SK-N-SH (cell line): ENCODE data around the gene METTL1. TPM values are rescaled to one million over a fixed set of nuclear protein-coding genes. Genes with fewer than 3 reads are reported as not detected.

Source experiments
- CTCF ChIA-PET: fragments of 300-600, 350-600 bp; formaldehyde crosslinking; extraction: SDS; loops from one replicate; lab custom pipeline; 2021; lab: Yijun Ruan, JAX
- POLR2A ChIA-PET: fragments of 350-600 bp; sonication (Branson Sonifier 250); formaldehyde crosslinking; extraction: SDS; loops from one replicate; lab custom pipeline; 2020; ENCODE audit warnings: antibody characterized with exemption, inconsistent platforms; lab: Yijun Ruan, JAX
- DNase-seq: peaks from one replicate; pipeline ENCODE4 v3.0.0; 2012
- H2AFZ ChIP-seq: fragments of 200-600 bp; sonication (generic); 2 replicates; pipeline ENCODE4 v1.8.1; 2016; ENCODE audit warnings: antibody characterized with exemption, mild to moderate bottlenecking, low read depth
- H3F3A ChIP-seq: fragments of 200-600 bp; sonication (generic); replicated peaks from 2 replicates; pipeline ENCODE3; 2016; ENCODE audit warnings: antibody characterized with exemption, mild to moderate bottlenecking; ENCODE audit not compliant: insufficient read depth
- H3K27ac ChIP-seq, 2 experiments: fragments of 200-500 bp in 1 of 2; fragments of 200-600 bp in 1 of 2; sonication (Bioruptor generic) in 1 of 2; sonication (generic), shearing (Covaris generic) in 1 of 2; 2 replicates each; pipeline versions ENCODE4 v1.5.1 to v1.6.1; 2014 to 2016; ENCODE audit warnings: low read depth in 2 of 2, inconsistent platforms in 1 of 2, low read length in 1 of 2, mild to moderate bottlenecking in 1 of 2, mixed read lengths in 1 of 2
- H3K27me3 ChIP-seq: fragments of 200-600 bp; sonication (generic), shearing (Covaris generic); 2 replicates; pipeline ENCODE4 v1.6.1; 2016; ENCODE audit warnings: mixed run types; ENCODE audit not compliant: insufficient read depth
- H3K36me3 ChIP-seq, 2 experiments: fragments of 200-500 bp in 1 of 2; fragments of 200-600 bp in 1 of 2; sonication (Bioruptor generic) in 1 of 2; sonication (generic) in 1 of 2; replicated peaks in 1 of 2; 2 replicates each; pipeline versions ENCODE3 to v1.5.1; 2014 to 2016; ENCODE audit warnings: low read length in 1 of 2, mild to moderate bottlenecking in 1 of 2; ENCODE audit not compliant: insufficient read depth in 2 of 2, control insufficient read depth in 1 of 2
- H3K4me1 ChIP-seq, 2 experiments: fragments of 200-500 bp in 1 of 2; fragments of 200-600 bp in 1 of 2; sonication (Bioruptor generic) in 1 of 2; sonication (generic), shearing (Covaris generic) in 1 of 2; 2 replicates each; pipeline versions ENCODE4 v1.5.1 to v1.6.1; 2014 to 2016; ENCODE audit warnings: low read depth in 1 of 2, low read length in 1 of 2, mixed run types in 1 of 2; ENCODE audit not compliant: insufficient read depth in 2 of 2, control insufficient read depth in 1 of 2
- H3K4me2 ChIP-seq: fragments of 200-600 bp; sonication (generic), shearing (Covaris generic); 2 replicates; pipeline ENCODE4 v1.6.1; 2017; ENCODE audit warnings: mixed run types
- H3K4me3 ChIP-seq, 2 experiments: fragments of 200-500 bp in 1 of 2; fragments of 200-600 bp in 1 of 2; sonication (Bioruptor generic) in 1 of 2; sonication (generic), shearing (Covaris generic) in 1 of 2; 2 replicates each; pipeline versions ENCODE4 v1.5.1 to v1.8.1; 2014 to 2016; ENCODE audit warnings: low read depth in 2 of 2, inconsistent platforms in 1 of 2, low read length in 1 of 2, mild to moderate bottlenecking in 1 of 2, mixed read lengths in 1 of 2, moderate library complexity in 1 of 2
- H3K79me2 ChIP-seq: fragments of 200-600 bp; sonication (generic); 2 replicates; pipeline ENCODE4 v1.8.1; 2017; ENCODE audit warnings: mild to moderate bottlenecking; ENCODE audit not compliant: insufficient read depth
- H3K9ac ChIP-seq: fragments of 200-600 bp; sonication (generic); 2 replicates; pipeline ENCODE4 v1.6.1; 2017; ENCODE audit warnings: mixed run types
- H3K9me2 ChIP-seq: fragments of 200-600 bp; sonication (generic); 2 replicates; pipeline ENCODE4 v1.6.1; 2017; ENCODE audit warnings: mixed run types
- H3K9me3 ChIP-seq: fragments of 200-600 bp; sonication (generic); 2 replicates; pipeline ENCODE4 v1.6.1; 2017; ENCODE audit warnings: mixed run types, mild to moderate bottlenecking, moderate library complexity
- H4K20me1 ChIP-seq: fragments of 200-600 bp; sonication (generic); 2 replicates; pipeline ENCODE4 v1.6.1; 2017; ENCODE audit warnings: mild to moderate bottlenecking, mixed run types; ENCODE audit not compliant: insufficient read depth
- ELF1 ChIP-seq: IDR thresholded peaks from 2 replicates; pipeline ENCODE4 v1.4.0; 2012
- EZH2phosphoT487 ChIP-seq: fragments of 200-600 bp; sonication (generic); IDR thresholded peaks from 2 replicates; pipeline ENCODE4 v1.6.1; 2017; ENCODE audit warnings: low read depth, mixed run types, mild to moderate bottlenecking, antibody characterized with exemption, moderate library complexity, borderline replicate concordance
- FOSL2 ChIP-seq: IDR thresholded peaks from 2 replicates; pipeline ENCODE4 v1.4.0; 2012; ENCODE audit warnings: low read depth, mild to moderate bottlenecking, moderate library complexity, borderline replicate concordance
- FOXJ3 ChIP-seq: sonication (generic); formaldehyde crosslinking; IDR thresholded peaks from 2 replicates; pipeline ENCODE4 v1.5.1; 2020; ENCODE audit warnings: mild to moderate bottlenecking, missing genetic modification reagents
- GABPA ChIP-seq: IDR thresholded peaks from 2 replicates; pipeline ENCODE4 v1.4.0; 2012; ENCODE audit warnings: low read depth, mild to moderate bottlenecking
- GATA2 ChIP-seq: sonication (generic); formaldehyde crosslinking; IDR thresholded peaks from 2 replicates; pipeline ENCODE4 v1.5.0; 2020; ENCODE audit warnings: mild to moderate bottlenecking, missing genetic modification reagents
- JUND ChIP-seq: IDR thresholded peaks from 2 replicates; pipeline ENCODE4 v1.4.0; 2012
- MAX ChIP-seq: IDR thresholded peaks from 2 replicates; pipeline ENCODE4 v1.4.0; 2012; ENCODE audit warnings: low read depth
- MEF2A ChIP-seq: IDR thresholded peaks from 2 replicates; pipeline ENCODE4 v1.4.0; 2012; ENCODE audit warnings: low read depth, borderline replicate concordance
- MXI1 ChIP-seq: IDR thresholded peaks from 2 replicates; pipeline ENCODE4 v1.6.1; 2012; ENCODE audit warnings: mild to moderate bottlenecking, low read depth, low read length, improper control_type of control experiment
- NRF1 ChIP-seq: IDR thresholded peaks from 2 replicates; pipeline ENCODE4 v1.6.1; 2012; ENCODE audit warnings: low read depth, mild to moderate bottlenecking, low read length
- PBX3 ChIP-seq: IDR thresholded peaks from 2 replicates; pipeline ENCODE4; 2012
- RCOR1 ChIP-seq: fragments of 150-350 bp; IDR thresholded peaks from 2 replicates; pipeline ENCODE4 v1.6.1; 2017; ENCODE audit warnings: antibody characterized with exemption, low read length
- SIN3A ChIP-seq: IDR thresholded peaks from 2 replicates; pipeline ENCODE4 v1.6.1; 2012; ENCODE audit warnings: low read depth, mild to moderate bottlenecking, low read length, moderate library complexity, borderline replicate concordance
- SMC3 ChIP-seq: IDR thresholded peaks from 2 replicates; pipeline ENCODE4 v1.6.1; 2012; ENCODE audit warnings: low read depth, low read length, improper control_type of control experiment
- TEAD4 ChIP-seq: IDR thresholded peaks from 2 replicates; pipeline ENCODE4 v1.4.0; 2012; ENCODE audit warnings: mild to moderate bottlenecking, borderline replicate concordance; ENCODE audit not compliant: insufficient read depth
- USF2 ChIP-seq: fragments of 150-350 bp; IDR thresholded peaks from 2 replicates; pipeline ENCODE4 v1.6.1; 2017; ENCODE audit warnings: antibody characterized with exemption, low read length, low read depth, borderline replicate concordance
- YY1 ChIP-seq: IDR thresholded peaks from 2 replicates; pipeline ENCODE4 v1.4.0; 2012; ENCODE audit warnings: low read depth, mild to moderate bottlenecking
- ZBTB33 ChIP-seq: IDR thresholded peaks from 2 replicates; pipeline ENCODE4 v1.4.0; 2012; ENCODE audit warnings: low read depth, borderline replicate concordance
- WGBS: methylation state at CpG from one replicate; pipeline ENCODE4 v1.1.6; 2017; ENCODE audit warnings: low lambda C conversion rate; 5-methylcytosine and 5-hydroxymethylcytosine counted together
- polyA plus RNA-seq, 3 experiments: library from polyadenylated mRNA; depleted of rRNA; stranded (reverse); fragments of >200 nt; gene quantifications; 2 replicates each; pipeline ENCODE4 v1.2.3, GENCODE V29; 2012
- TF ChIP-seq, protein P1 (sequence below): IDR thresholded peaks from 2 replicates; pipeline ENCODE4 v1.4.0; 2012; ENCODE audit warnings: low read depth, borderline replicate concordance

Gene METTL1
- polyA plus RNA-seq, 1 of the 3 experiments (the other 2 are of a cell fraction), result 28.0 TPM

DNA sequence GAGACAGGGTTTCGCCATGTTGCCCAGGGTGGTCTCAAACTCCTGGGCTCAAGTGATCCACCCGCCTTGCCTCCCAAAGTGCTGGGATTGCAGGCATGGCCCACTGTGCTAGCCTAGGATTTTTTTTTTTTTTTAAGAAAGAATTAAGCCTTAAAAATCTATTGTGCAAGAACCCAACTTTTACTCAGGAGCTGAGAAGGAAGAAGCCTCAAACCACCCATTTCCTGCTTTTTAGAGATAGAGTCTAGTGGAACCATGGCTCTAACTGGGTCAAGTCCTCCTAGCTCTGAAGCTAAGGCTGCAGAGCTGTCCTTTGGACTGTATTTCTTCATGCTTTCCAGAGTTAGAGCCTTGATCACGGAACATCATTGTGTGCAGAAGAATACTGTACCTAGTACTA, 9.3 kb upstream of the METTL1 start:
- H3F3A ChIP-seq, result peaks cover 18% of the 10 kb centered on the region
- H3K4me3 ChIP-seq, result no peak overlapping the region
- H4K20me1 ChIP-seq, result no peaks in the 10 kb centered on the region
- peaks cover 0 to 5% of the 10 kb centered on the region in 2 experiments; a peak in 1 of 4 replicates for H3K4me1 ChIP-seq
- no peak overlapping the region for H3K9ac ChIP-seq
- H3K9me2 ChIP-seq, result no peaks in the 10 kb centered on the region
- no peaks in the 10 kb centered on the region for H3K9me3 ChIP-seq
- ChIA-PET POLR2A (interaction anchor here (1.2 kb wide), 1 partner anchor 9 kb away, joined by 4 read pairs; the partner anchor contains the start of genes EEF1AKMT3 and METTL1), CTCF (interaction anchor here (0.9 to 1.3 kb wide), 4 partner anchors 9 to 34 kb away, joined by 3 to 5 read pairs (median 4); partner anchors contain the start of genes EEF1AKMT3 and METTL1)
- TF ChIP-seq FOSL2 (no peak), EZH2phosphoT487 (no peak), ELF1 (no peak), YY1 (no peak), MEF2A (no peak), TEAD4 (no peak), PBX3 (no peak), GABPA (no peak), JUND (no peak), RCOR1 (no peak), NRF1 (no peak), GATA2 (no peak)
- peaks cover 28% of the 10 kb centered on the region for H3K79me2 ChIP-seq
- no peak overlapping the region for H3K4me2 ChIP-seq
- WGBS, result 89% methylated on average over 3 of the region's 3 CpGs
- H2AFZ ChIP-seq, result no peak overlapping the region
- no peak overlapping the region for H3K27ac ChIP-seq
- peaks cover 12 to 21% of the 10 kb centered on the region in 2 experiments for H3K36me3 ChIP-seq
- H3K27me3 ChIP-seq, result no peaks in the 10 kb centered on the region
- no peak for DNase-seq

DNA sequence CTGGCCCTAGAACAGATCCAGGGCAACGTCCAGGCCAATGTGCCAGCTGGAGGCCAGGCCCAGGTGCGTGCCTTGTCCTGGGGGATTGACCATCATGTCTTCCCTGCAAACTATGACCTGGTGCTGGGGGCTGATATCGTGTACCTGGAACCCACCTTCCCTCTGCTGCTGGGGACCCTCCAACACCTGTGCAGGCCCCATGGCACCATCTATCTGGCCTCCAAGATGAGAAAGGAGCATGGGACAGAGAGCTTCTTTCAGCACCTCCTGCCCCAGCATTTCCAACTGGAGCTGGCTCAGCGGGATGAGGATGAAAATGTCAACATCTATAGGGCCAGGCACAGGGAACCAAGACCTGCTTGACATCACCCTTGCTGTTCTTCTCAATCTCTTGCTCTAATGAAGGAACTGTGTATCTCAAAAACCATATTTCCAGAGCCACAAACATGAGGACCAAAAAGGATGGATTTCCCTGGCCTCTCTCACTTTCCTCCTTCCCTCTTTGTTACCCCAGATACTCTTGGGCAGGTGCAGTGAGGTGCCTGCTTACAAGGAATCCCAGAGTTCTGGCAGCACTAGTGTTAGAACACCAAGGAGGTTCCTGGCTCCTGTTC, 8.5 kb upstream of the METTL1 start:
- no peak overlapping the region for H3K9ac ChIP-seq
- peaks cover 21% of the 10 kb centered on the region for H3K79me2 ChIP-seq
- peaks cover 7 to 14% of the 10 kb centered on the region in 2 experiments for H3K36me3 ChIP-seq
- ChIA-PET POLR2A (no interaction called here), CTCF (no interaction called here)
- no peak overlapping the region for H3K4me2 ChIP-seq
- no peak for TF ChIP-seq SIN3A
- TF ChIP-seq USF2, result no peak
- TF ChIP-seq GATA2, result no peak
- no peak for TF ChIP-seq MXI1
- TF ChIP-seq SMC3, result no peak
- TF ChIP-seq FOXJ3, result no peak
- no peak for TF ChIP-seq TEAD4
- TF ChIP-seq ZBTB33, result no peak
- no peak for TF ChIP-seq GABPA
- TF ChIP-seq NRF1, result no peak
- TF ChIP-seq, protein P1, sequence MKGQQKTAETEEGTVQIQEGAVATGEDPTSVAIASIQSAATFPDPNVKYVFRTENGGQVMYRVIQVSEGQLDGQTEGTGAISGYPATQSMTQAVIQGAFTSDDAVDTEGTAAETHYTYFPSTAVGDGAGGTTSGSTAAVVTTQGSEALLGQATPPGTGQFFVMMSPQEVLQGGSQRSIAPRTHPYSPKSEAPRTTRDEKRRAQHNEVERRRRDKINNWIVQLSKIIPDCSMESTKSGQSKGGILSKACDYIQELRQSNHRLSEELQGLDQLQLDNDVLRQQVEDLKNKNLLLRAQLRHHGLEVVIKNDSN, result no peak
- TF ChIP-seq EZH2phosphoT487, result no peak
- TF ChIP-seq JUND, result no peak
- no peak for TF ChIP-seq MEF2A
- TF ChIP-seq MAX, result no peak
- 93% methylated on average over 4 of the region's 4 CpGs for WGBS
- DNase-seq, result no peak
- H4K20me1 ChIP-seq, result no peaks in the 10 kb centered on the region
- peaks cover 18% of the 10 kb centered on the region for H3F3A ChIP-seq
- no peak overlapping the region for H3K4me3 ChIP-seq
- H3K27ac ChIP-seq, result no peak overlapping the region
- no peaks in the 10 kb centered on the region for H3K9me3 ChIP-seq
- H2AFZ ChIP-seq, result no peak overlapping the region
- H3K27me3 ChIP-seq, result no peaks in the 10 kb centered on the region
- H3K9me2 ChIP-seq, result no peaks in the 10 kb centered on the region
- H3K4me1 ChIP-seq, result peaks cover 0 to 5% of the 10 kb centered on the region in 2 experiments; a peak in 1 of 4 replicates
